Measurements from ENCODE around the gene ASGR1.

ASGR1 gene

GRCh38 chr17:7215136-7215638, 36.0 kb upstream of the ASGR1 start:
- FAIRE-seq (no peak), DNase-seq (ENCODE audit: insufficient read length, low spot score) (peak; percentile 82)
- no peak for TF ChIP-seq CTCF (IDR thresholded peaks at IDR 0.05; ENCODE audit: insufficient read depth, missing control alignments)

GRCh38 chr17:7214300-7215135, 35.3 kb upstream of the ASGR1 start:
- DNase-seq (ENCODE audit: insufficient read length, low spot score) (peak; percentile 94), FAIRE-seq (no peak)

GRCh38 chr17:7213895-7214299, 34.7 kb upstream of the ASGR1 start:
- DNase-seq (ENCODE audit: insufficient read length, low spot score) (peak; percentile 77), FAIRE-seq (peak; percentile 38)

More at GRCh38 chr17:7214300-7215135, 35.3 kb upstream of the ASGR1 start:
- TF ChIP-seq CTCF (IDR thresholded peaks at IDR 0.05; ENCODE audit: insufficient read depth, missing control alignments), result peak; percentile 20

GRCh38 chr17:7211491-7212273, 32.5 kb upstream of the ASGR1 start:
- peak; percentile 6 for FAIRE-seq
- no peak for TF ChIP-seq CTCF (IDR thresholded peaks at IDR 0.05; ENCODE audit: insufficient read depth, missing control alignments)
- DNase-seq (ENCODE audit: insufficient read length, low spot score), result no peak

More at GRCh38 chr17:7213895-7214299, 34.7 kb upstream of the ASGR1 start:
- TF ChIP-seq CTCF (IDR thresholded peaks at IDR 0.05; ENCODE audit: insufficient read depth, missing control alignments), result peak; percentile 32

- FAIRE-seq (no peak), DNase-seq (ENCODE audit: insufficient read length, low spot score) (no peak)
- no peak for TF ChIP-seq CTCF (IDR thresholded peaks at IDR 0.05; ENCODE audit: insufficient read depth, missing control alignments)
Observed at GRCh38 chr17:7208754-7209460, 29.7 kb upstream of the ASGR1 start.

- no peak for TF ChIP-seq CTCF (IDR thresholded peaks at IDR 0.05; ENCODE audit: insufficient read depth, missing control alignments)
- FAIRE-seq, result no peak
- no peak for DNase-seq (ENCODE audit: insufficient read length, low spot score)
Observed at GRCh38 chr17:7208027-7208571, 28.9 kb upstream of the ASGR1 start.

Measured in D721Med (cell line).